ENCODE data around the gene MAGI1. TPM values are rescaled to one million over a fixed set of nuclear protein-coding genes. Genes with fewer than 3 reads are reported as not detected.

MAGI1 gene
- total RNA-seq, 1 donor from 2014 or later: 21.9 TPM

GRCh38 chr3:65577843-65578430, 460.8 kb downstream of the MAGI1 start:
- H3K4me3 Mint-ChIP-seq (ENCODE audit: unreplicated experiment): no peak overlapping the region
- H3K27me3 Mint-ChIP-seq (ENCODE audit: unreplicated experiment): no peaks in the 10 kb centered on the region
- TF ChIP-seq CTCF (IDR thresholded peaks at IDR 0.05): no peak
- H3K36me3 Mint-ChIP-seq (ENCODE audit: unreplicated experiment): no peaks in the 10 kb centered on the region
- peak overlapping the region; percentile 86 for H3K27ac Mint-ChIP-seq (ENCODE audit: unreplicated experiment)
- DNase-seq (ENCODE audit: extremely low spot score, unreplicated experiment): no peak
- peaks cover 13% of the 10 kb centered on the region for H3K9me3 Mint-ChIP-seq (ENCODE audit: unreplicated experiment)
- peaks cover 50% of the 10 kb centered on the region for H3K4me1 Mint-ChIP-seq (ENCODE audit: unreplicated experiment)

GRCh38 chr3:65576966-65577365, 461.8 kb downstream of the MAGI1 start:
- no peak for TF ChIP-seq CTCF (IDR thresholded peaks at IDR 0.05)
- Mint-ChIP-seq H3K4me3 (ENCODE audit: unreplicated experiment) (peak overlapping the region; percentile 7), H3K4me1 (ENCODE audit: unreplicated experiment) (peaks cover 46% of the 10 kb centered on the region), H3K36me3 (ENCODE audit: unreplicated experiment) (no peaks in the 10 kb centered on the region), H3K9me3 (ENCODE audit: unreplicated experiment) (peaks cover 13% of the 10 kb centered on the region), H3K27ac (ENCODE audit: unreplicated experiment) (peak overlapping the region; percentile 78), H3K27me3 (ENCODE audit: unreplicated experiment) (no peaks in the 10 kb centered on the region)
- no peak for DNase-seq (ENCODE audit: extremely low spot score, unreplicated experiment)

GRCh38 chr3:65576228-65576627, 462.5 kb downstream of the MAGI1 start:
- no peak for DNase-seq (ENCODE audit: extremely low spot score, unreplicated experiment)
- Mint-ChIP-seq H3K36me3 (ENCODE audit: unreplicated experiment) (no peaks in the 10 kb centered on the region), H3K4me1 (ENCODE audit: unreplicated experiment) (peaks cover 46% of the 10 kb centered on the region), H3K9me3 (ENCODE audit: unreplicated experiment) (peaks cover 8% of the 10 kb centered on the region), H3K4me3 (ENCODE audit: unreplicated experiment) (no peak overlapping the region), H3K27me3 (ENCODE audit: unreplicated experiment) (no peaks in the 10 kb centered on the region), H3K27ac (ENCODE audit: unreplicated experiment) (peak overlapping the region; percentile 78)
- TF ChIP-seq CTCF (IDR thresholded peaks at IDR 0.05): no peak

- Mint-ChIP-seq H3K4me1 (ENCODE audit: unreplicated experiment) (peaks cover 48% of the 10 kb centered on the region), H3K9me3 (ENCODE audit: unreplicated experiment) (peaks cover 8% of the 10 kb centered on the region), H3K27ac (ENCODE audit: unreplicated experiment) (peak overlapping the region; percentile 70), H3K4me3 (ENCODE audit: unreplicated experiment) (no peak overlapping the region), H3K27me3 (ENCODE audit: unreplicated experiment) (no peaks in the 10 kb centered on the region), H3K36me3 (ENCODE audit: unreplicated experiment) (no peaks in the 10 kb centered on the region)
- no peak for DNase-seq (ENCODE audit: extremely low spot score, unreplicated experiment)
- no peak for TF ChIP-seq CTCF (IDR thresholded peaks at IDR 0.05)
Observed at GRCh38 chr3:65575376-65575840, 463.3 kb downstream of the MAGI1 start.

- H3K4me3 Mint-ChIP-seq (ENCODE audit: unreplicated experiment): no peak overlapping the region
- H3K36me3 Mint-ChIP-seq (ENCODE audit: unreplicated experiment): no peaks in the 10 kb centered on the region
- DNase-seq (ENCODE audit: extremely low spot score, unreplicated experiment): no peak
- no peak overlapping the region for H3K27ac Mint-ChIP-seq (ENCODE audit: unreplicated experiment)
- peaks cover 54% of the 10 kb centered on the region for H3K4me1 Mint-ChIP-seq (ENCODE audit: unreplicated experiment)
- no peak for TF ChIP-seq CTCF (IDR thresholded peaks at IDR 0.05)
- H3K9me3 Mint-ChIP-seq (ENCODE audit: unreplicated experiment): peaks cover 8% of the 10 kb centered on the region
- no peaks in the 10 kb centered on the region for H3K27me3 Mint-ChIP-seq (ENCODE audit: unreplicated experiment)
Observed at GRCh38 chr3:65573548-65574116, 465.1 kb downstream of the MAGI1 start.

Data from osteocyte (in vitro differentiated cells).